ENCODE measurements around the gene PAPPA2.
"Not testable (repeated sequence)": the region's sequence is repeated elsewhere in the genome, so short reads cannot be mapped to it uniquely, and the experiment has no call there.

PAPPA2 gene, protein sequence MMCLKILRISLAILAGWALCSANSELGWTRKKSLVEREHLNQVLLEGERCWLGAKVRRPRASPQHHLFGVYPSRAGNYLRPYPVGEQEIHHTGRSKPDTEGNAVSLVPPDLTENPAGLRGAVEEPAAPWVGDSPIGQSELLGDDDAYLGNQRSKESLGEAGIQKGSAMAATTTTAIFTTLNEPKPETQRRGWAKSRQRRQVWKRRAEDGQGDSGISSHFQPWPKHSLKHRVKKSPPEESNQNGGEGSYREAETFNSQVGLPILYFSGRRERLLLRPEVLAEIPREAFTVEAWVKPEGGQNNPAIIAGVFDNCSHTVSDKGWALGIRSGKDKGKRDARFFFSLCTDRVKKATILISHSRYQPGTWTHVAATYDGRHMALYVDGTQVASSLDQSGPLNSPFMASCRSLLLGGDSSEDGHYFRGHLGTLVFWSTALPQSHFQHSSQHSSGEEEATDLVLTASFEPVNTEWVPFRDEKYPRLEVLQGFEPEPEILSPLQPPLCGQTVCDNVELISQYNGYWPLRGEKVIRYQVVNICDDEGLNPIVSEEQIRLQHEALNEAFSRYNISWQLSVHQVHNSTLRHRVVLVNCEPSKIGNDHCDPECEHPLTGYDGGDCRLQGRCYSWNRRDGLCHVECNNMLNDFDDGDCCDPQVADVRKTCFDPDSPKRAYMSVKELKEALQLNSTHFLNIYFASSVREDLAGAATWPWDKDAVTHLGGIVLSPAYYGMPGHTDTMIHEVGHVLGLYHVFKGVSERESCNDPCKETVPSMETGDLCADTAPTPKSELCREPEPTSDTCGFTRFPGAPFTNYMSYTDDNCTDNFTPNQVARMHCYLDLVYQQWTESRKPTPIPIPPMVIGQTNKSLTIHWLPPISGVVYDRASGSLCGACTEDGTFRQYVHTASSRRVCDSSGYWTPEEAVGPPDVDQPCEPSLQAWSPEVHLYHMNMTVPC (N-terminal part only)

DNA sequence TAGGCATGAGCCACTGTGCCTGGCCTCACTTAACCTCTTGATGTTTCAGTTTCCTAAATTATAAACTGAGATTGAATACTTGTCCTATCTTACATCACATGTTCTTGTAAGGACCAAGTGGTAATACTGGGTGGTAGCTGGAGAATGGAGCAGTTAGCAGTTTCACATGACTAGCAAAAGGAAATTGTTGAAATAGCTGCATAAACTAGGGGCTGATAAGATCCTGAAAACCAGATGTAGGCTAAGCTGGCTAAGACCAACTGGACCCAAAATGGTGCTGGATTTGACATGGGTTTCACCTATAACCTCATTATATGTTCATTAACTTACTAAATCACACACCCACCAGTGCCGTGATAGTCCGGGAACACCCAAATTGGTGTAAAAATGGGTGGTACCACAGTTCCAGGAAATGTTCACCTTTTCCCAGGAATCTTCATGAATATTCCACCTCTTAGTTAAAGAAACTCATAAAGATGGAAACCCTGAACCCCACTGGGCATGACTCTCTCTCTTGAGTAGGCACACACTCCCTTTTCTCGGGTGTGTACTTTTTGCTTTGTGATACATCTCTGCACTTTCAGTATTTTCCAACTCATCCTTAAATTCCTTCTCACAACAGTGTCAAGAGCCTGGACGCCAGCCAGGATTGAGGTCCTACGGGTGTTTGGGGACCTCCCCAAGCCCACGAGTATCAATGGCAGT lies at the start of gene PAPPA2:
Gene PAPPA2, plus strand, starts transcription at position 502 of the 705 bp plus-strand sequence. CDS start 93,148 bp downstream, outside the sequence.
- H3K27ac ChIP-seq, result no peak within 1 kb of the TSS
- no peaks in the 10 kb centered on the region for H3K27me3 ChIP-seq (ENCODE audit: insufficient read depth, low read depth, severe bottlenecking)
- peaks cover 5% of the 10 kb centered on the region for H3K9me3 ChIP-seq (ENCODE audit: severe bottlenecking)
- H3K36me3 ChIP-seq, result no peaks in the 10 kb centered on the region
- TF ChIP-seq, protein P1, sequence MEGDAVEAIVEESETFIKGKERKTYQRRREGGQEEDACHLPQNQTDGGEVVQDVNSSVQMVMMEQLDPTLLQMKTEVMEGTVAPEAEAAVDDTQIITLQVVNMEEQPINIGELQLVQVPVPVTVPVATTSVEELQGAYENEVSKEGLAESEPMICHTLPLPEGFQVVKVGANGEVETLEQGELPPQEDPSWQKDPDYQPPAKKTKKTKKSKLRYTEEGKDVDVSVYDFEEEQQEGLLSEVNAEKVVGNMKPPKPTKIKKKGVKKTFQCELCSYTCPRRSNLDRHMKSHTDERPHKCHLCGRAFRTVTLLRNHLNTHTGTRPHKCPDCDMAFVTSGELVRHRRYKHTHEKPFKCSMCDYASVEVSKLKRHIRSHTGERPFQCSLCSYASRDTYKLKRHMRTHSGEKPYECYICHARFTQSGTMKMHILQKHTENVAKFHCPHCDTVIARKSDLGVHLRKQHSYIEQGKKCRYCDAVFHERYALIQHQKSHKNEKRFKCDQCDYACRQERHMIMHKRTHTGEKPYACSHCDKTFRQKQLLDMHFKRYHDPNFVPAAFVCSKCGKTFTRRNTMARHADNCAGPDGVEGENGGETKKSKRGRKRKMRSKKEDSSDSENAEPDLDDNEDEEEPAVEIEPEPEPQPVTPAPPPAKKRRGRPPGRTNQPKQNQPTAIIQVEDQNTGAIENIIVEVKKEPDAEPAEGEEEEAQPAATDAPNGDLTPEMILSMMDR (IDR thresholded peaks at IDR 0.05; ENCODE audit: low read depth, low read length), result no peak
- no peak within 1 kb of the TSS for H3K4me3 ChIP-seq (ENCODE audit: low read depth, low read length)
- DNase-seq, result no peak

DNA sequence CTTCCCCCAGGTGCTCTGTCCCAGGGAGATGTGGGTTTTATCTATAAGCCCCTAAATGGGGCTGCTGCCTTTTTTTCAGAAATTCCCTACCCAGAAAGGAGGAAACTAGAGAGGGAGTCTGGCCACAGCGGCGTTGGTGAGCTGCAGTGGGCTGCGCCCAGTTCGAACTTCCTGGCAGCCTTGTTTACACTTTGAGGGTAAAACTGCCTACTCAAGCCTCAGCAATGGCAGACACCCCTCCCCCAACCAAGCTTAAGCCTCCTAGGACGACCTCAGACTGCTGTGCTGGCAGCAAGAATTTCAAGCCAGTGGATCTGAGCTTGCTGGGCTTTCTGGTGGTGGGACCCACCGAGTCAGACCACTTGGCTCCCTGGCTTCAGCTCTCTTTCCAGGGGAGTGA lies 46.2 kb upstream of the PAPPA2 start:
- Histone ChIP-seq H3K9me3 (ENCODE audit: severe bottlenecking) (no peaks in the 10 kb centered on the region), H3K27me3 (ENCODE audit: insufficient read depth, low read depth, severe bottlenecking) (no peaks in the 10 kb centered on the region), H3K4me3 (ENCODE audit: low read depth, low read length) (no peak overlapping the region), H3K27ac (no peak overlapping the region), H3K36me3 (no peaks in the 10 kb centered on the region)
- TF ChIP-seq, protein P1 (IDR thresholded peaks at IDR 0.05; ENCODE audit: low read depth, low read length), result no peak
- peak; percentile 39 for DNase-seq

DNA sequence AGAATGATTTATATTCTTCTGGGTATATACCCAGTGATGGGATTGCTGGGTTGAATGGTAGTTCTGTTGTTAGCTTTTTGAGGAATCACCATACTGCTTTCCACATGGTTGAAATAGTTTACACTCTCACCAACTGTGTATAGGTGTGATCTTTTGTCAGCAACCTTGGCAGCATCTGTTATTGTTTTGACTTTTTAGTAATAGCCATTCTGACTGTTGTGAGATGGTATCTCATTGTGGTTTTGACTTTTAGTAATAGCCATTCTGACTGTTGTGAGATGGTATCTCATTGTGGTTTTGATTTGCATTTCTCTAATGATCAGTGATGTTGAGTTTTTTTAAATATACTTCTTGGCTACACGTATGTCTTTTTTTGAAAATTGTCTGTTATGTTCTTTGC lies 43.4 kb upstream of the PAPPA2 start:
- H3K27me3 ChIP-seq (ENCODE audit: insufficient read depth, low read depth, severe bottlenecking); H3K4me3 ChIP-seq (ENCODE audit: low read depth, low read length); DNase-seq: not testable (repeated sequence)

DNA sequence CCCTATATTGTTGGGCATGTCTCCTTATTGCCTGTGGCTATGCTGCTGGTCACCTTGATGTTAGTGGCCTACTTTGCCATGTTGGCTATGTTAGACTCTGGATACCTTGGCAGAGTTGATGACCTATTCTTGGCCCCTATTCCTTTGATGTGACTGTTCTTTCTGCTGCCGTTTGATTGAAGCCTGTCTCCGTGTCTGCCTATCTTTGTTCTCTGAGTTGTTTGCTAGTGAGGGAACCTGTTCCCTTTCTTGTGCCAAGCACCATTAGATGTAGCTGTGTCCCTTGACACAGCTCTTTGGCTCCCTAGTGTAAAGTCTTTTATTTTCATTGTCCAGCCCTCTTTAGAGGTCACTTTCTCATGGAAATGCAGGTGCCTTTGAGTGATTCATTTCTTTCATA lies 28.7 kb upstream of the PAPPA2 start:
- no peak overlapping the region for H3K27ac ChIP-seq
- DNase-seq, result no peak
- H3K27me3 ChIP-seq (ENCODE audit: insufficient read depth, low read depth, severe bottlenecking), result no peaks in the 10 kb centered on the region
- no peaks in the 10 kb centered on the region for H3K36me3 ChIP-seq
- H3K9me3 ChIP-seq (ENCODE audit: severe bottlenecking), result no peaks in the 10 kb centered on the region
- TF ChIP-seq, protein P1 (IDR thresholded peaks at IDR 0.05; ENCODE audit: low read depth, low read length), result no peak
- no peak overlapping the region for H3K4me3 ChIP-seq (ENCODE audit: low read depth, low read length)

More for the DNA sequence above, 43.4 kb upstream of the PAPPA2 start:
- not testable (repeated sequence) for H3K36me3 ChIP-seq; H3K9me3 ChIP-seq (ENCODE audit: severe bottlenecking); H3K27ac ChIP-seq

DNA sequence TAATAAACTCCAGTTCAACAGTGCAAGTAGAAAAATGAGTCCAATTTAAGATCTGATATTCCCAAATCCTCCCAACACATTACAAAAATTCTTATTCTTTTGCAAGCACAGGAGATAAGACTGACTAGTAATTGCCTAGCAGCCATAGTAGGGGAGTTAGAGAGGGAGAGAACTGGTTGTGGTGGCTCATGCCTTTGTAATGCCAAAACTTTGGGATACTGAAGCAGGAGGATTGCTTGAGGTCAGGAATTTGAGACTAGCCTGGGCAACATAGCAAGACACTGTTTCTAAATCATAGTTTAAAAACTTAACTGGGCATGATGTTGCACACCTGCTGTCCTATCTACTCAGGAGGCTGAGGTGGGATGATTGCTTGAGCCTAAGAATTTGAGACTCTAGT lies 26.7 kb upstream of the PAPPA2 start:
- no peaks in the 10 kb centered on the region for H3K36me3 ChIP-seq
- H3K27ac ChIP-seq, result no peak overlapping the region
- no peaks in the 10 kb centered on the region for H3K9me3 ChIP-seq (ENCODE audit: severe bottlenecking)
- H3K4me3 ChIP-seq (ENCODE audit: low read depth, low read length), result no peak overlapping the region
- no peak for DNase-seq
- no peaks in the 10 kb centered on the region for H3K27me3 ChIP-seq (ENCODE audit: insufficient read depth, low read depth, severe bottlenecking)
- TF ChIP-seq, protein P1 (IDR thresholded peaks at IDR 0.05; ENCODE audit: low read depth, low read length), result no peak

Measured in WERI-Rb-1 (cell line).